Endodermal cell (in vitro differentiated cells): ENCODE measurements around the gene PTRH1. TPM values are rescaled to one million over a fixed set of nuclear protein-coding genes. Genes with fewer than 3 reads are reported as not detected.

Source experiments
- DNase-seq: peaks from one replicate; pipeline ENCODE4 v3.0.0-alpha.2; 2017
- H3K27ac ChIP-seq: 2 replicates; pipeline ENCODE4 v1.5.1; 2013; ENCODE audit warnings: mild to moderate bottlenecking, low read depth, low read length, moderate library complexity
- H3K27me3 ChIP-seq: 2 replicates; pipeline ENCODE4 v1.6.1; 2013; ENCODE audit warnings: mild to moderate bottlenecking, low read length, moderate library complexity; ENCODE audit not compliant: insufficient read depth, control insufficient read depth, poor library complexity, severe bottlenecking
- H3K36me3 ChIP-seq: 2 replicates; pipeline ENCODE4 v1.7.0; 2013; ENCODE audit warnings: mild to moderate bottlenecking, low read length, moderate library complexity; ENCODE audit not compliant: control insufficient read depth, insufficient read depth
- H3K4me1 ChIP-seq: one replicate; pipeline ENCODE4 v1.7.0; 2013; ENCODE audit warnings: low read length; ENCODE audit not compliant: control insufficient read depth, insufficient read depth
- H3K4me3 ChIP-seq: 2 replicates; pipeline ENCODE4 v1.5.1; 2013; ENCODE audit warnings: mild to moderate bottlenecking, low read length, moderate library complexity
- H3K9ac ChIP-seq: 2 replicates; pipeline ENCODE4 v1.6.1; 2013; ENCODE audit warnings: mild to moderate bottlenecking, low read length, moderate library complexity; ENCODE audit not compliant: poor library complexity, severe bottlenecking; ENCODE audit errors: extremely low read depth
- H3K9me3 ChIP-seq: 2 replicates; pipeline ENCODE4 v1.6.1; 2013; ENCODE audit warnings: mild to moderate bottlenecking, low read length, moderate library complexity; ENCODE audit not compliant: control insufficient read depth
- H3K27ac Mint-ChIP-seq: 2 replicates; pipeline ENCODE4 v1.8.0; 2020; ENCODE audit warnings: mixed read lengths
- H3K27me3 Mint-ChIP-seq: 2 replicates; pipeline ENCODE4 v1.8.0; 2021; ENCODE audit warnings: mild to moderate bottlenecking, mixed read lengths; ENCODE audit not compliant: insufficient read depth
- H3K36me3 Mint-ChIP-seq: 2 replicates; pipeline ENCODE4 v1.8.0; 2020; ENCODE audit warnings: low read depth, mixed read lengths
- H3K4me1 Mint-ChIP-seq: 2 replicates; pipeline ENCODE4 v1.8.0; 2020; ENCODE audit warnings: mixed read lengths
- H3K4me3 Mint-ChIP-seq: 2 replicates; pipeline ENCODE4 v1.8.0; 2020; ENCODE audit warnings: mild to moderate bottlenecking, moderate library complexity, mixed read lengths
- H3K9me3 Mint-ChIP-seq: 2 replicates; pipeline ENCODE4 v1.8.0; 2020; ENCODE audit warnings: mild to moderate bottlenecking, mixed read lengths
- CTCF ChIP-seq: fragments of 200-600 bp; sonication (generic); conservative IDR thresholded peaks from 2 replicates; pipeline ENCODE4 v1.5.0; 2021; ENCODE audit warnings: antibody characterized with exemption, mild to moderate bottlenecking
- WGBS, 2 experiments: methylation state at CpG; one replicate each; pipeline versions ENCODE4 v1.1.5 to v1.1.7; 2013; ENCODE audit warnings: missing lambda C conversion rate in 2 of 2, mixed read lengths in 1 of 2; ENCODE audit not compliant: insufficient coverage in 1 of 2, insufficient read length in 1 of 2; 5-methylcytosine and 5-hydroxymethylcytosine counted together
- total RNA-seq, 2 donors: library from RNA; stranded (reverse); fragmentation: NEBNext Ultra II Directional in 1 of 2; extraction: Animal tissue kit (Norgen Biotek cat#: 25700) in 1 of 2; gene quantifications; 2 replicates in 1 of 2; 3 replicates in 1 of 2; pipeline ENCODE4 v1.2.1, GENCODE V29; 2021

Gene PTRH1
- total RNA-seq, 2 donors from 2014 or later, result 15.2 to 18.7 TPM

- Histone ChIP-seq H3K27me3 (no peaks in the 10 kb centered on the region), H3K4me3 (no peak overlapping the region), H3K4me1 (no peaks in the 10 kb centered on the region), H3K27ac (no peak overlapping the region), H3K36me3 (no peaks in the 10 kb centered on the region), H3K9me3 (no peaks in the 10 kb centered on the region), H3K9ac (no peak overlapping the region)
- Mint-ChIP-seq H3K4me1 (no peaks in the 10 kb centered on the region), H3K27me3 (no peaks in the 10 kb centered on the region), H3K4me3 (no peak overlapping the region), H3K36me3 (no peaks in the 10 kb centered on the region), H3K9me3 (no peaks in the 10 kb centered on the region), H3K27ac (no peak overlapping the region)
- 83 to 95% methylated on average over 5 of the region's 5 CpGs for WGBS, 2 experiments
- DNase-seq, result no peak
- no peak for TF ChIP-seq CTCF
Measured at GRCh38 chr9:127698386-127698785, 17.1 kb downstream of the PTRH1 start.

GRCh38 chr9:127697575-127697974 is 17.9 kb downstream of the PTRH1 start:
- TF ChIP-seq CTCF, result no peak
- Mint-ChIP-seq H3K9me3 (no peaks in the 10 kb centered on the region), H3K4me1 (no peaks in the 10 kb centered on the region), H3K27ac (no peak overlapping the region), H3K36me3 (no peaks in the 10 kb centered on the region), H3K27me3 (no peaks in the 10 kb centered on the region), H3K4me3 (no peak overlapping the region)
- no peaks in the 10 kb centered on the region for H3K4me1 ChIP-seq
- H3K27ac ChIP-seq, result no peak overlapping the region
- no peaks in the 10 kb centered on the region for H3K9me3 ChIP-seq
- DNase-seq, result no peak
- H3K27me3 ChIP-seq, result no peaks in the 10 kb centered on the region
- no peak overlapping the region for H3K4me3 ChIP-seq
- no peak overlapping the region for H3K9ac ChIP-seq
- no peaks in the 10 kb centered on the region for H3K36me3 ChIP-seq
- 92 to 95% methylated on average over 3 to 5 of the region's 5 CpGs for WGBS, 2 experiments

- no peaks in the 10 kb centered on the region for H3K4me1 Mint-ChIP-seq
- no peak overlapping the region for H3K9ac ChIP-seq
- no peak for TF ChIP-seq CTCF
- no peaks in the 10 kb centered on the region for H3K27me3 ChIP-seq
- no peak overlapping the region for H3K4me3 ChIP-seq
- no peak overlapping the region for H3K27ac ChIP-seq
- WGBS, 2 experiments, result 92 to 94% methylated on average over 7 to 9 of the region's 9 CpGs
- no peaks in the 10 kb centered on the region for H3K9me3 ChIP-seq
- peaks cover 10% of the 10 kb centered on the region for H3K36me3 Mint-ChIP-seq
- H3K36me3 ChIP-seq, result no peaks in the 10 kb centered on the region
- H3K27me3 Mint-ChIP-seq, result no peaks in the 10 kb centered on the region
- no peaks in the 10 kb centered on the region for H3K9me3 Mint-ChIP-seq
- DNase-seq, result no peak
- no peaks in the 10 kb centered on the region for H3K4me1 ChIP-seq
- no peak overlapping the region for H3K27ac Mint-ChIP-seq
- no peak overlapping the region for H3K4me3 Mint-ChIP-seq
Measured at GRCh38 chr9:127694890-127695720, 20.4 kb downstream of the PTRH1 start.
